Measurements from ENCODE around the gene LIME1. TPM values are rescaled to one million over a fixed set of nuclear protein-coding genes. Genes with fewer than 3 reads are reported as not detected.
A peak's percentile ranks its signal among the peaks of the same experiment; 100 is the strongest.

LIME1 gene
- total RNA-seq, 2 experiments from 2014 or later = 7.3 to 10.2 TPM

- POLR2A ChIA-PET = interaction anchor here (1.0 kb wide), 1 partner anchor 57 kb away, joined by 4 read pairs; no protein-coding TSS in a partner anchor
- no peaks in the 10 kb centered on the region for H3K9me3 Mint-ChIP-seq (ENCODE audit: low read depth)
- DNase-seq (peak; percentile 85), ATAC-seq (peak; percentile 78)
- peaks cover under 1% of the 10 kb centered on the region for H3K36me3 Mint-ChIP-seq (ENCODE audit: low read depth)
- CTCF ChIA-PET = interaction anchor here (0.7 to 1.6 kb wide), 4 partner anchors 9 to 57 kb away, joined by 3 to 5 read pairs (median 4); partner anchors contain the start of genes ARFRP1 and ZGPAT
- no peaks in the 10 kb centered on the region for H3K27me3 Mint-ChIP-seq
- H3K27ac Mint-ChIP-seq = peak overlapping the region; percentile 82
- H3K4me3 Mint-ChIP-seq = no peak overlapping the region
- intact Hi-C loops (cut with DNase I, micrococcal nuclease) = loop anchor here (2.0 to 5.0 kb wide), 2 partner anchors 38 to 162 kb away; partner anchors contain the start of genes LIME1 (in 1 of the 2), PTK6 (in 1 of the 2) and SLC2A4RG (in 1 of the 2)
- peaks cover 26% of the 10 kb centered on the region for H3K4me1 Mint-ChIP-seq
Measured at GRCh38 chr20:63698739-63699465, 37.6 kb upstream of the LIME1 start.

GRCh38 chr20:63699466-63700198 is 36.8 kb upstream of the LIME1 start:
- intact Hi-C loops (cut with DNase I, micrococcal nuclease) = loop anchor here (2.0 to 5.0 kb wide), 2 partner anchors 38 to 163 kb away; partner anchors contain the start of genes LIME1 (in 1 of the 2), PTK6 (in 1 of the 2) and SLC2A4RG (in 1 of the 2)
- Mint-ChIP-seq H3K4me3 (no peak overlapping the region), H3K27ac (peak overlapping the region; percentile 82), H3K27me3 (no peaks in the 10 kb centered on the region), H3K36me3 (ENCODE audit: low read depth) (peaks cover 3% of the 10 kb centered on the region), H3K4me1 (peaks cover 26% of the 10 kb centered on the region), H3K9me3 (ENCODE audit: low read depth) (no peaks in the 10 kb centered on the region)
- DNase-seq = peak; percentile 12
- ATAC-seq = no peak
- POLR2A ChIA-PET = no interaction called here
- CTCF ChIA-PET = no interaction called here

- H3K4me1 Mint-ChIP-seq = peaks cover 26% of the 10 kb centered on the region
- H3K27ac Mint-ChIP-seq = peak overlapping the region; percentile 42
- peaks cover 7% of the 10 kb centered on the region for H3K36me3 Mint-ChIP-seq (ENCODE audit: low read depth)
- no peak overlapping the region for H3K4me3 Mint-ChIP-seq
- H3K9me3 Mint-ChIP-seq (ENCODE audit: low read depth) = no peaks in the 10 kb centered on the region
- DNase-seq (peak; percentile 8), ATAC-seq (no peak)
- intact Hi-C loops (cut with DNase I, micrococcal nuclease) = no loop called here
- POLR2A ChIA-PET = no interaction called here
- CTCF ChIA-PET = interaction anchor here (0.6 kb wide), 1 partner anchor 83 kb away, joined by 3 read pairs; no protein-coding TSS in a partner anchor
- H3K27me3 Mint-ChIP-seq = no peaks in the 10 kb centered on the region
Measured at GRCh38 chr20:63700199-63701050, 36.0 kb upstream of the LIME1 start.

- intact Hi-C loops (cut with DNase I, micrococcal nuclease) = no loop called here
- Mint-ChIP-seq H3K4me3 (no peak overlapping the region), H3K27me3 (no peaks in the 10 kb centered on the region), H3K4me1 (peaks cover 29% of the 10 kb centered on the region), H3K27ac (no peak overlapping the region), H3K9me3 (ENCODE audit: low read depth) (no peaks in the 10 kb centered on the region), H3K36me3 (ENCODE audit: low read depth) (peaks cover 13% of the 10 kb centered on the region)
- POLR2A ChIA-PET = no interaction called here
- CTCF ChIA-PET = interaction anchor here (0.6 kb wide), 1 partner anchor 82 kb away, joined by 3 read pairs; no protein-coding TSS in a partner anchor
- ATAC-seq (no peak), DNase-seq (no peak)
Measured at GRCh38 chr20:63701051-63701328, 35.5 kb upstream of the LIME1 start.

GRCh38 chr20:63701329-63702035 is 35.0 kb upstream of the LIME1 start:
- H3K27ac Mint-ChIP-seq = no peak overlapping the region
- ATAC-seq (no peak), DNase-seq (peak; percentile 13)
- H3K4me3 Mint-ChIP-seq = no peak overlapping the region
- H3K4me1 Mint-ChIP-seq = peaks cover 29% of the 10 kb centered on the region
- H3K27me3 Mint-ChIP-seq = no peaks in the 10 kb centered on the region
- peaks cover 16% of the 10 kb centered on the region for H3K36me3 Mint-ChIP-seq (ENCODE audit: low read depth)
- CTCF ChIA-PET = interaction anchor here (0.6 kb wide), 1 partner anchor 82 kb away, joined by 3 read pairs; no protein-coding TSS in a partner anchor
- POLR2A ChIA-PET = no interaction called here
- intact Hi-C loops (cut with DNase I, micrococcal nuclease) = no loop called here
- H3K9me3 Mint-ChIP-seq (ENCODE audit: low read depth) = no peaks in the 10 kb centered on the region

- Mint-ChIP-seq H3K36me3 (ENCODE audit: low read depth) (peaks cover 21% of the 10 kb centered on the region), H3K4me3 (no peak overlapping the region), H3K4me1 (peaks cover 33% of the 10 kb centered on the region), H3K9me3 (ENCODE audit: low read depth) (no peaks in the 10 kb centered on the region), H3K27me3 (no peaks in the 10 kb centered on the region), H3K27ac (peak overlapping the region; percentile 24)
- ATAC-seq (no peak), DNase-seq (no peak)
- ChIA-PET POLR2A (no interaction called here), CTCF (no interaction called here)
- intact Hi-C loops (cut with DNase I, micrococcal nuclease) = no loop called here
Measured at GRCh38 chr20:63702036-63702665, 34.3 kb upstream of the LIME1 start.

- intact Hi-C loops (cut with DNase I, micrococcal nuclease) = no loop called here
- Mint-ChIP-seq H3K27ac (no peak overlapping the region), H3K36me3 (ENCODE audit: low read depth) (peaks cover 21% of the 10 kb centered on the region), H3K27me3 (no peaks in the 10 kb centered on the region), H3K4me1 (peaks cover 28% of the 10 kb centered on the region), H3K9me3 (ENCODE audit: low read depth) (no peaks in the 10 kb centered on the region), H3K4me3 (no peak overlapping the region)
- ATAC-seq (no peak), DNase-seq (no peak)
- ChIA-PET POLR2A (no interaction called here), CTCF (interaction anchor here (0.6 kb wide), 1 partner anchor 38 kb away, joined by 3 read pairs; no protein-coding TSS in a partner anchor)
Measured at GRCh38 chr20:63702751-63703470, 33.6 kb upstream of the LIME1 start.

GRCh38 chr20:63703471-63703975 is 32.9 kb upstream of the LIME1 start:
- Mint-ChIP-seq H3K27ac (no peak overlapping the region), H3K36me3 (ENCODE audit: low read depth) (peaks cover 22% of the 10 kb centered on the region), H3K4me3 (no peak overlapping the region), H3K9me3 (ENCODE audit: low read depth) (no peaks in the 10 kb centered on the region), H3K27me3 (no peaks in the 10 kb centered on the region), H3K4me1 (peaks cover 26% of the 10 kb centered on the region)
- ChIA-PET CTCF (interaction anchor here (0.6 to 0.7 kb wide), 2 partner anchors 37 to 397 kb away, joined by 3 read pairs; no protein-coding TSS in a partner anchor), POLR2A (interaction anchor here (0.5 kb wide), 1 partner anchor 123 kb away, joined by 3 read pairs; no protein-coding TSS in a partner anchor)
- intact Hi-C loops (cut with DNase I, micrococcal nuclease) = no loop called here
- no peak for ATAC-seq
- DNase-seq = peak; percentile 11

GRCh38 chr20:63703976-63704748 is 32.3 kb upstream of the LIME1 start:
- POLR2A ChIA-PET = interaction anchor here (0.5 kb wide), 1 partner anchor 124 kb away, joined by 3 read pairs; no protein-coding TSS in a partner anchor

More at GRCh38 chr20:63703976-63704748, 32.3 kb upstream of the LIME1 start:
- Mint-ChIP-seq H3K9me3 (ENCODE audit: low read depth) (no peaks in the 10 kb centered on the region), H3K4me3 (no peak overlapping the region), H3K36me3 (ENCODE audit: low read depth) (peaks cover 27% of the 10 kb centered on the region), H3K27me3 (no peaks in the 10 kb centered on the region), H3K4me1 (peaks cover 26% of the 10 kb centered on the region), H3K27ac (no peak overlapping the region)
- intact Hi-C loops (cut with DNase I, micrococcal nuclease) = no loop called here
- no peak for ATAC-seq
- no peak for DNase-seq
- CTCF ChIA-PET = interaction anchor here (0.7 kb wide), 1 partner anchor 397 kb away, joined by 3 read pairs; no protein-coding TSS in a partner anchor
